GM12892 (cell line): ENCODE data around the gene FOXN1.

Experiments
- POLR2A ChIP-seq: IDR thresholded peaks from 2 replicates; pipeline ENCODE4 v1.6.1; 2011; ENCODE audit warnings: low read depth, low read length, control low read depth
- POLR2AphosphoS5 ChIP-seq: IDR thresholded peaks from 2 replicates; pipeline ENCODE4 v1.6.1; 2011; ENCODE audit warnings: low read depth, low read length, control low read depth
- TAF1 ChIP-seq: IDR thresholded peaks from 2 replicates; pipeline ENCODE4 v1.6.1; 2011; ENCODE audit warnings: low read depth, mild to moderate bottlenecking, control low read depth, low read length, borderline replicate concordance

- no peak for TF ChIP-seq POLR2A
- TF ChIP-seq POLR2AphosphoS5: no peak
- no peak for TF ChIP-seq TAF1
Measured at GRCh38 chr17:28554565-28554964, 48.4 kb downstream of the FOXN1 start.
